NCI-H128 (cell line): ENCODE results near the gene SCRN1.
"Not testable (repeated sequence)": the region's sequence is repeated elsewhere in the genome, so short reads cannot be mapped to it uniquely, and the experiment has no call there.

Experiments
- DNase-seq: peaks from one replicate; lab custom pipeline; 2025; ENCODE audit not compliant: unreplicated experiment; lab: John Stamatoyannopoulos, UW

The SCRN1 gene

DNA sequence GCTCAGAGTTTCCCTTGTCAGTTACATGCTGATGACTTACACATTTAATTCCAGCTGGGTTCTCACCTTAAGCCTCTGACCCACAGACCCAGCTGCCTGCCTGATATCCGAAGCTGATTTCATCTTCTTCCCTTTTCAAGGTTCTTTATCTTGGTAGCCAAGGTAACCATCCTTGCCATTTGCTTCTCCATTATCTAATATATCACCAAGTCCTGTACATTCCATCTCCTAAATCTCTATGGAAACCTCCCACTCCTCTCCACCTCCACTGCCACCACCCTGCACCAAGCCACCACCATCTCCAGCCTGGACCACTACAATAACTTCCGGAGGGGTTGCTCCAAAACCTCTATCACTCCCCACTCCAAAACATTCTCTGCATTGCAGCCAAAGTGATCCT lies 19.9 kb downstream of the SCRN1 start:
- no peak for DNase-seq

DNA sequence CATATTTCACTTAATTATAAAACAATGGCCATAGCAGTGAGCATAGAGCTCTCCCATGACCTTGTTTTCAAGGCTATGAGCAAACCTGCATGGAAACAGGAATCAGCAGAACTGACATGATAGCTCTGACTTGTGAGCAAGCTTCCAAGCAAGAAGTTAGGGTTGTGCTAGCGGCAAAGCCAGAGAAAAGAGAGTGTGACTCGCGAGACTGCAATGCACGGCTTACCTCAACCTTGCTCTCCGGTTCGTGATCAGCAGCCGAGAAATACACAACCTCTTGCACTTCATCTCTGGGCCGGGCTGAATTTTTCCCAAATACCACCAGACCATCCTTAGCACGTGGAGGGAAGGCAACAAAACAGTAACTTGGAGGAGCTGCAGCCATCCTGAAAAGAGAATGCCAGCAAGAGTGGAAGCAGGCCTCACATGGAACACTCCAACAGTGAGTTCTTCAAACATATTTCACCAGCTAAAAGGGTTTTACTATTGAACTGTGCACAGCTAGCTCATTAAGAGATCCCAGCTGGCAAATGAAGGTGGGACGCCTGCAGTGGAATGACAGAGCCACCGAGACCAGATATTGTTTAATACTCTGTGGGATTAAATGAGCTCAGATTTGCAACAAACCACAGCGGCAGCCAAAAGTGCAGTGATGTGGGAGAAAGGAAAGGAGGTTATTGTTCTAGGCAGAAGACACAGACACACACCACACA lies 20.8 kb downstream of the SCRN1 start:
- no peak for DNase-seq

DNA sequence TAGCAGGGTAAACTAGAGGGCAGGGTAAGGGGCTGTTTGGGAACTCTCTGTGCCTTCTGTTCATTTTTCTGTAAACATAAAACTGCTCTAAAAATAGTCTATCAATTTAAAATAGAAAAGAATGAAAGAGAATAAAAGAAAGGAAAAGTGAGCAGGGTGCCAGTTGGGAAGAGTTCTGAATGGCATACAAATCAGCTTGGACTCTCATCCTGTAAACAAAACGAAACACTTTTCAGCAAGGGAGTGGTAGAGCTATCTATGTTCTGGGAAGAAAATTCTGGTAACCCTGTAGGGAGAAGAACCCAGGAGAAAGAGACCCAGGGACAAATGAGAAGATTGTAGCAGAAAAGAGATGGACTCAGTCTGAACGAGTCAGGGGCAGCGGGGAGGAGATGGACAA lies 24.6 kb downstream of the SCRN1 start:
- no peak for DNase-seq

GRCh38 chr7:29962035-29962434 lies 27.6 kb downstream of the SCRN1 start:
- no peak for DNase-seq

DNA sequence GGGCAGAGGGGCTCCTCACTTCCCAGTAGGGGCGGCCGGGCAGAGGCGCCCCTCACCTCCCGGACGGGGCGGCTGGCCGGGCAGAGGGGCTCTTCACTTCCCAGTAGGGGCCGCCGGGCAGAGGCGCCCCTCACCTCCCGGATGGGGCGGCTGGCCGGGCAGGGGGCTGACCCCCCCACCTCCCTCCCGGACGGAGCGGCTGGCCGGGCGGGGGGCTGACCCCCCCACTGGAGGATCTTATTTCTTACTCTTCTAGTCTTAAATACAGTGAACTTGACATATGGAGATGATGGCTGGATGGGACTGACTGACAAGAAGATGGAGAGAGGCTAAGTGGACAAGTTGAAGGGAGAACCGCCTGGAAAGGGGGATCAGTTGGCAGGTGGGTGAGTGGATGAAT lies 28.0 kb downstream of the SCRN1 start:
- DNase-seq: not testable (repeated sequence)

GRCh38 chr7:29958667-29959358 lies 30.8 kb downstream of the SCRN1 start:
- no peak for DNase-seq

GRCh38 chr7:29957521-29958310 lies 31.9 kb downstream of the SCRN1 start:
- DNase-seq: no peak

DNA sequence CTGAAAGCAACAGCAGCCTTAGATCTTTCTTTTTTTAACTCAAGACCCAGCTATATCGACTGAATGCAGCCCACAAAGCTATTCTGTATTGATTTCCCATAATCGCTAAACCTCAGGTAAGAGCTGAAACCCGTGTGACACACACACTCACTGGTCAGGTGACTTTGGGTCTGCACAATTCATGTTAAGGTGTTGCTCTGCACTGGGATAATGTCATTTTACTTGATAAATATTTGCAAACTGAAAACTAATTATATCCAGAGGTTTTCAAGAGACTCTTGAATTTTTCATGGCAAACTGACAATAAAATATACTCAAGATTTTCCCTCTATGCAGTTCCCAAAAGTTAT lies 33.1 kb downstream of the SCRN1 start:
- no peak for DNase-seq

- DNase-seq: no peak
Observed at GRCh38 chr7:29955799-29956486, 33.7 kb downstream of the SCRN1 start.

DNA sequence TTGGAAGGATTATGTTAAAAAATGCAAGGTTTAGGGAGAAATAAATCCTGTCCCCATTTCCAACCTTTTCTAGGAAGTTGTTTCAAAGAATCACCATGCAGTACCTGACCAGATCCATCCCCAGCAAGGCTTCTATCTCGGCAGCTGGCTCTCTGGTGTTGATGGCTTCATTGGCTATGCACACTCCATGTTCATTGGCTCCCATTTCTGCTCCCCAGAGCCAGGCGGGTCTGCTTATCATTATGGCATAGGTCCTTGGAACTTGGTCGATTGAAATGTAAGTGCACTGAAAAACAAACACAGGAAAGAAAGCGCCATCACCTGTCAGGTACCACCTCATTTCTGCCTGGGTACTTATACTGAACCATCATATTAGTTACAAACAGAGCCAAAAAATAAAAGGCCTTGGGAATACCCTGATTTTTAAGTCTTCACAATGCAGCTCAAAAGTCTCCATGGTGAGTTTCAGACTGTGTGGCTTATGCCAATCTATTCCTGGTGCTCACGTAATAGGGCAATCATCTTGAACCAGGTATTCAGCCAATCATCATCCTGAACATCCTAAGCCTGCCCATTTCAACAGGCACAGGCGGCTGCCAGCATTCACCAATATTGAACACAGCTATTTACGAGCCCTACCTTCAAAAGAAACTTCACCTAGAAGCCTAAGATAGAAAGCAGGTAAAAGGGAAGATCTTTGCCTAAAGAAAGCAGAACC lies 34.4 kb downstream of the SCRN1 start:
- DNase-seq: no peak

DNA sequence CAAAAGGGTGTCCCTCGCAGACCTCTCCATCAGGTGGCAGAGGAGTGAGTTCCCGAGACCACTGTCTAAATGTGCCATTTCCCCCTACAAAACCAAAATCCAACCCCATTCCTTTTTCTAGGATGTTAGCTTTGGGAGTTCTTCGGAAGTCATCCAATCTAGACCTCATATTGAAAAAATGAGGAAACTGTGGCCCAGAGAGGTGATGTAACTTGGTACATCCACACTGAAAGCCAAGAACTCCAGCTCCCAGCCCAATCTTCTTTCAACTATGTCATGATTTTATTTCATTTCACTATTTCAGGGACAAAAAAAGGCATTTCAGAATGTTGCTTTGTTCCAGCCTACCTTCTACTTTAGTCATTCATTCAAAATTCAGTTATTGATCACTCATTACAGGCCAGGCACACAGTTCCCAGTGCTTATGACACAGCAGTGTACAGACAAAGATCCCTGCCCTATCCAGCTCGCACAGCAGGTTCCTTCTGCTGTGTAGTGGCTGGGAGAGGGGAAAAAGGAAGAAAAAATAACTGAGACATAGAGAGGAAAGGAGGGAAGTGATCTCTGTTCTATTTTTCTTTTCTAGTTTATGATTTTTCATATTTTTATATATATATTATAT lies 35.8 kb downstream of the SCRN1 start:
- no peak for DNase-seq

DNA sequence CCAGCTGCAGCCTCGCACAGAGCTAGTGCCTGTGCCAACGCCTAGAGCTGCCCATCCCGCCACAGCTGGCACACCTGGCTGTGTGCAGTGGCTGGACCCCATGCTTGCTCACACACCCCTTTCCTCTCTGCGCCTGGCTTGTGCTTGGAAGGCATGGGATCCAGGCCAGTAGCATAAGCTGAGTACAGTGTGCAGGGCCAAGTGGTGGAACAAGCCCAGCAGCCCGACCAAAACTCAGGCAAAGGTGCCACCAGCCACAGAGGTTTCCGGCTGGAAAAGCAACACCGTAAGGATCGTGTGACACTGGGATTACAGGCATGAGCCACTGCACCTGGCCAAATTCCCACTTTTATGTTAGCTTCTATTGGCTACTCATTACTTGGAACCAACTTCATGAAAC lies 38.4 kb downstream of the SCRN1 start:
- DNase-seq: no peak

- no peak for DNase-seq
Observed at GRCh38 chr7:29950480-29950879, 39.1 kb downstream of the SCRN1 start.

GRCh38 chr7:29948587-29948986 lies 41.0 kb downstream of the SCRN1 start:
- no peak for DNase-seq

DNA sequence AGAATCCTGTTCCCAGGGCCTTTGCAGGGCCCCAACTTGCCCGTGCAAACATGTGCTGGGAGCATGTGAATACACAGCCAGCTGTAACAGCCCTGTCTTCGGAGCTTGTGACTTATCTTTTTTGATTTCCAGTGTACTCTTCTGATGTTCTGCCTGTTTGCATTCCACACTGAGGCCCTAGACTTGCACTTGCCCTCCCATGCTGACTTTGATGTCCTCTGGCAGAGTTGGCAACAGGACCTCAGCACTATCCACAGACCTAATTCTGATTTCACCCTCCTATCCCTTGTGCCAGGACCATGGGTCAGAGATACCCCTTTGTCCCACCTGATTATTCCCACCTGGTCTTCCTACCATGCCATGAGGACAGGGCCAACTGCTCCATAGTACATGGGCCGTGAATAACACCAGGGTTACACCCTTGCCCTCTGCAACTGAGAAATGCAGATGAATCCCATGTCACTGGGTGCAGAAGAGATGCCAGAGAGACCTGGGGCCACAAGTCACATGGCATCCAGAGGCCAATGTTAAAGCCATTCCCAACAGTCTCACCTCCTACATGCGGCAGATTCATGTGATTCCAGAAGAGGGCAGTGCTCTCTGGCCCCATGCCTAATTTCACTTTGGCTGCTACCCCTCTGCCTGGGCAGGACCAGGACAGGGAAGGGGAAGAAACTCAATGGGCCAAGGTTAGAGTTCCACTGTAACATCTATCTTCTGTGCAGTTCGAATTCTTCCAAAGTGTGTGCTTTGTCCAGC lies 43.0 kb downstream of the SCRN1 start:
- no peak for DNase-seq

DNA sequence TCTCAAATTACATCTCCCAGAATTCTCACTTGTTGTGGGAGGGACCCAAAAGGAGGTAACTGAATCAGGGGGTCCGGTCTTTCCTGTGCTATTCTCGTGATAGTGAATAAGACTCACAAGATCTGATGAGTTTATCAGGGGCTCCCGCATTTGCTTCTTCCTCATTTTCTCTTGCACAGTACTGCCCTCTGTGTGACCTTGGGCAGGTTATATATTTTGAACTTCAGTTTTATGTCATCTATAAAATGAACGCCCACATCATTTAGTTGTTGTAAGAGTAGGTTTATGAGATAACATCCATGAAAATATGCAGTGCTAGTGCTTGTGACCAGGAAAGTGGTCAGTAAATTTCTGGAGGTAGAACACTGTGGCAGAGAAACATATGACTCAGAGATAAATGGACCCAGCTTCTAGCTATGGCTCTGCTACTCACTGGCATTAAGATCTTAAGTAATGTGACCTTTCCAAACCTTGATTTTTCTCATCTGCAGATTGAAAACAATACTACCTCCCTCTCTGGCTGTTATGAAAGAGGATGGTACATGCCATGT lies 44.3 kb downstream of the SCRN1 start:
- no peak for DNase-seq

DNA sequence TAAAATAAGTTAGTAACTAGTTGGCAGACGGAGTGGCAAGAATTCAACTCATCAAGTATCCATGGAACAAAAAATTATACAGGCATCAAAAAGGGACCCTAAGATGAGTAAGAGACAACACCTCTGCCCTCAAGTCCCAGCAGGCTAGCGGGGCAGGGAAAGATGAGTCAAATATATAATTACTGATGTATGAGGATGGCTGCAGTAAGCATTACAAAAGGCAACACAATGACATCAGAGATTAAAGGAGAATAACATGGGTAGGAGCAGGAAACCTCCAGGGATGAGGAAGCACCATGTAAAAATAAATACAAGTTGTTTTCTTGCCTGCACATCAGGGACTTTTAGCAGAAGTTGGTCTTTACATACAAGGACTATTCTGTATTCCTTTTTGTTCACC lies 49.4 kb downstream of the SCRN1 start:
- DNase-seq: no peak

DNA sequence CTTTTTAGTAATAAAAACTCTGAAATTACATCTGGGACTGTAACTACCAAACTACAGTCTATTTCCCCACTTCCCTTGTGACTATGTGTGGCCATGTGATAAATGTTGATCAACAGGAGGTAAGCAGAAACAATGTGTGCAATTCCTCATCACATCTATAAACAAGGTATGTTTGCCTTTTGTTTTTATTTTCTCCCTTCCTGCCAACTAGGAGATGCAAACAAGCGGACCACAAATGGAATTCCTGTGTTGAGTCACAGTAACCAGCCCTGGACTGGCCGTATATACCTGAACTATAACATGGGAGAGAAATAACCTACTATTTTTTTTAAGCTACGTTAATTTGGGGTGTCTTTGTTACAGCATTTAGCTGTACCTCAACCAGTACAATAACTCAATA lies 52.5 kb downstream of the SCRN1 start:
- no peak for DNase-seq

GRCh38 chr7:29935111-29935510 lies 54.5 kb downstream of the SCRN1 start:
- DNase-seq: no peak
